ENCODE measurements around the gene CSTF2T.
"Not testable (repeated sequence)": the region's sequence is repeated elsewhere in the genome, so short reads cannot be mapped to it uniquely, and the experiment has no call there.

Gene CSTF2T

DNA sequence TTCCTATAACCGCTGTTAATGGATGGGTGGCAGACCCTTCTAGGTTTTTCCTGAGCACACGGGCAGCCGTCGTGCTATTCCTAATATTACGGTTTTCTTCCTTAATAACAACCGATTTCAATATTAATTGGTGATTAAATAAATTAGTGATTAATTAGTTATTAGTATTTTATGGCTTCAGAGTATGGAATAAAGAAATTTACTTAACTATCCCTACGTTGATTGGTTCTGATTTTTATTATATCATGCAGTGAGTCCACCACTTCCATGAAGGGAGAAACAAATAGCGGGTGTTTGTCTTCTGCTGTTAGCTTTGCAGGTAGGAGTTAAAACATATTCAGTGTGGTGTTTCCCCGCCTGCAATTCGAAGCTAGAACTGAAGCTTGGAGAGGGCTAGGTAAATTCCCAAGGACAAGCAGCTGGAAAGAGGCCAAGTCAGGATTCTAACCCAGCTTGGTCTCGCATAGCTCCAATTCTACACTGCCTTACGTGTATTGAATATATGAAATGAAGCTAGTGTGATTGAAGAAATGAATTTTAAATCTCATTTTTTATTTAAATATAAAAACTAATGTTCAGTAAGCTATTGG is 928 bp upstream of the CSTF2T start:
- in situ Hi-C loops (cut with HindIII; ENCODE audit: low pct_ligation_motif_present, low pct_unique_long_range_greater_than_20kb, low sequenced_read_pairs), result no loop called here
- DNase-seq, result peak; percentile 30

DNA sequence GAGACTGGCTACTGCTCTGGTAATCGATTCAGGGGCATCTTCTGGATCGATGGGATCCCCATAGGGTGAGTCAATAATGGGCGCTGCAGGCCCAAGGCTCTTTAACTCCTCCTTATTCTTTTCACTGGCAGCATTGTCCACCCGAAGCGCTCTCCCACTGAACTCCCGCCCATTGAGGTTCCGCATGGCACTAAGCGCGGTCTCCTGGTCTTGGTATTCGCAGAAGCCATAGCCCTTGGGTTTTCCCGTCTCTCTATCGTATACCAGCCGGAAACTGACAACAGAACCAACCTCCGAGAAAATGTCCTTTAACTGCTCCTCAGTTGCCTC is 285 bp downstream of the CSTF2T start:
- in situ Hi-C loops (cut with HindIII; ENCODE audit: low pct_ligation_motif_present, low pct_unique_long_range_greater_than_20kb, low sequenced_read_pairs), result no loop called here
- DNase-seq, result no peak

DNA sequence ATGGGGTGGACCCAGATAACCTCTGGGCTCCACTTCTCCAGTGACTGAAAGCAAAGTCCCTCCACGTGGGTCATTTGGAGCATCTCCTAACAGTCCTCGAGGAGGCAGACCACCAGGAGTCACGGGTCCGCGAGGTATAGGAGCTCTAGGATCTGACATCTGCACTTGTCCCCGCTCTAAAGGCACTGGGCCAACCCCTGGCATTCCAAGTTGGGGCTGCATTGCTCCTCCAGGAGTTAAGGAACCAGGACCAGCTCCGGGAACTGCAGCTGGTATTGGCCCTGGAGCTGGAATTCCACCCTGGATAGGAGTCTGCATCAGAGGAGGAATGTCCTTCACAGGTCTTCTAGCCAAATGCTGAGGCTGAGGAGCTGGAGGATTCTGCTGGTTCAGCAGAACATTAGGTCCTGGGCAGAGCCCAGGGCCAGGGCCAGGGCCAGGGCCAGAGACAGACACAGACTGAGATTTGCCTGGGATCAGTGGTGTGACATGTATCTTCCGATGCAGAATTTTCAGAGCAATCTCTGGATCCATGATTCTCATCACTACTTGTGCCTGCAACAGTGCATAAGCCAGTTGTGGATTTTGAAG is 827 bp downstream of the CSTF2T start:
- in situ Hi-C loops (cut with HindIII; ENCODE audit: low pct_ligation_motif_present, low pct_unique_long_range_greater_than_20kb, low sequenced_read_pairs), result no loop called here

DNA sequence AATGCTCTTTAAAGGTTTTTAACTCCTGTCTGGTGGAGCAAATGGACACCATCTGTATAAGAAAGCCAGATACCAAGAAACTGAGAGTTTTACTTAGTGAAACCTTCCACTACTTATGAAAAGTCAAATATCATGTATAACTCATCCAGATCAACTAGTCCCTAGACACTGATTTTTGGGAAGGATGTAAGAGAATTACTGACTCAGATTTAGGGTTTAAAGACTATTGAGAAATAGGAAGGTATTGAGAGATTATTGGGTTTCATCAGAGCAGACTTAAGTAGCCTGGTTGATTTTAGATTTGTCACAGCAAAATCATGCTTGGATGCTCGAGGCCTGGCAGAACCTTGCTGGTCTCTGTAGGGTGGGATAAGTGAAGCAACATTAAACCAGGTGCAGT is 3.1 kb downstream of the CSTF2T start:
- no peak for DNase-seq
- in situ Hi-C loops (cut with HindIII; ENCODE audit: low pct_ligation_motif_present, low pct_unique_long_range_greater_than_20kb, low sequenced_read_pairs), result no loop called here

More for the DNA sequence above, 827 bp downstream of the CSTF2T start:
- DNase-seq, result no peak

DNA sequence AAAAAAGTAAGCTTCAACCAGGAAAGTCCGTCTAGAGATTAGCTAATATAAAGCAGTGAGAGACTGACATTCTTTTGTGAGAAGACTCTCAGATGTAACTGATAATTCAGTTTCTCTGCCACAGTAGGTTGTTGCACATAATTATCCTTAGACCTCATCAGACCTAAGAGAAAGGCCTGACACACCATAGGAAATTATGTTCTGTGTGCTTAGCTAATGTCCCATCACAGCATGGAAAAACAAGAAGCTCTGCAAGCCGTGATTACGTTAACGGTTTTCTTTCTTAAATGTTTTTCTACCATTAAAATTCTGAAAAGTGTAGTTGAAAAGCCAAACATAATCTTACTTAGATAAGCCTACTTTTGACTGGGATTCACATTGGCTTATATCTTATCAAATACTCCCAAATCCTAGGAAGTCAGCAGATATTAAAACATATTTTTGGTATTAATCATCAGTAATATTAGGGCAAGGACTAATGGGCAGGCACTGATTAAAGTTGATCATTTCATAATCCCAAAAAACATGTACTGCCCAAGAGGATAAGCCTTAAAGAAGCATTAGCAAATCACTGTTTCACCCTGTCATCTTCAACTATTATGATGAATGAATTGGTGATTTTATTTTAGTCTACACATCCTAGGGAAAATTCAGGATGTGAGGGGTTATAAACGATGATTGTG is 5.2 kb downstream of the CSTF2T start:
- no peak for DNase-seq
- in situ Hi-C loops (cut with HindIII; ENCODE audit: low pct_ligation_motif_present, low pct_unique_long_range_greater_than_20kb, low sequenced_read_pairs), result no loop called here

DNA sequence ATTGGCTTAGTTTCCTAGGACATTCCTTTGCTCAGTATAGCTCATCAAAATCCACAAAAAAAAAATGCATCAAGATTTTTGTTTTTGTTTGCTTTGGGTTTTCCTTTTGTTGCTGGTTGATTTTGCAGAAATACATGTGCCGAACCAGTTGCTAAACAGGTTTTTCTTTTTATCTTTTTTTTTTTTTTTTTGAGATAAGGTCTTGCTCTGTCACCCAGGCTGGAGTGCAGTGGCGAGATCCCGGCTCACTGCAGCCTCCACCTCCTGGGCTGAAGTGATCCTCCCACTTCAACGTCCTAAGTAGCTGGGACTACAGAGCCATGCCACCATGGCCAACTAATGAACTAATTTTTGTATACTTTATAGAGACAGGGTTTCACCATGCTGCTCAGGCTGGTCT is 8.3 kb downstream of the CSTF2T start:
- in situ Hi-C loops (cut with HindIII; ENCODE audit: low pct_ligation_motif_present, low pct_unique_long_range_greater_than_20kb, low sequenced_read_pairs), result no loop called here
- DNase-seq, result no peak

DNA sequence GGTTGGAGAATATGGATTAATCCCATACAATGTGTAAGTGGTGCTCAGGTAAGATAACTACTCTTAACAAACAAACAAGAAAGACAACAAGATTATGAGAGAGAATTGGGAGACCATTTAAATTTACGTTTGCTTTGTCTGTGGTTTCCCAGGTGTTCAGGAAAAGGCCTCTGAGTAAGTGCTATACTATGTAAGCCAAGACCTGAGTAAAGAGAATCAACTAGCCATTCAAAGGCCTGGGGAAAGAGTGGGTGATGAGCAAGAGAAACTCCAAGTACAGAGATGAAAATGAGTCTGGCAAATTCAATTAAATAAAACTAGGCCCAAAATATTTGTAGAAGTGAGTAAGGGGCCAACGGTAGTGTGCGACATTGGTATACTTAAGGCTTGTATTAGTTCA is 9.9 kb downstream of the CSTF2T start:
- DNase-seq, result no peak
- in situ Hi-C loops (cut with HindIII; ENCODE audit: low pct_ligation_motif_present, low pct_unique_long_range_greater_than_20kb, low sequenced_read_pairs), result no loop called here

DNA sequence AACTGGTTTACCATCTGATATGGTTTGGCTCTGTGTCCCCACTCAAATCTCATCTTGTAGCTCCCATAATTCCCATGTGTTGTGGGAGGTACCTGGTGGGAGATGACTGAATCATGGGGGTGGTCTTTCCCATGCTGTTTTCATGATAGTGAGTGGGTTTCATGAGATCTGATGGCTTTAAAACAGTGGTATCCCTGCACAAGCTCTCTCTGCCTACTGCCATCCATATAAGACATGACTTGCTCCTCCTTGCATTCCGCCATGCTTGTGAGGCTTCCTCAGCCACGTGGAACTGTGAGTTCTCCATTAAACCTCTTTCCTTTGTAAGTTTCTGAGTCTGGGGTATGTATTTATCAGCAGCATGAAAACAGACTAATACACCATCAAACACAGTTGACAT is 10.6 kb downstream of the CSTF2T start:
- DNase-seq; in situ Hi-C loops (cut with HindIII; ENCODE audit: low pct_ligation_motif_present, low pct_unique_long_range_greater_than_20kb, low sequenced_read_pairs): not testable (repeated sequence)

DNA sequence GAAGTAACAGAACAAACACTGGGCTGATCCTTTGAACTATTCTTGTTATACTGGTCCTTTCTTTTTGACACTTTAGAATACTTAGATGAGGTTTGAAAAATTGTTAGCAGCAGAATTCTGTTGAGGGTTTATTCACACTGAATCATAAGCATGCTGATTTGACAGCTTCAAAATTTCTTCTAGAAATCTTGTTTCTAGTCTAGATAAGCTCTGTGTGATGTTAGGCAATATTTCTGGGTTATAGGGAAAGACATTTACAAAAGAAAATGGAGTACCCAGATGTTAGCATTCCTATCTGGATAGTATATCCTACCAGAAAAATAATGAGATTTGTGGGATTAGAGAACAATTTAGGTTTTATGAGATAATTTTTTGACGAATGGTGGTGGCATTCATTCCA is 12.1 kb downstream of the CSTF2T start:
- DNase-seq, result no peak
- in situ Hi-C loops (cut with HindIII; ENCODE audit: low pct_ligation_motif_present, low pct_unique_long_range_greater_than_20kb, low sequenced_read_pairs), result no loop called here

DNA sequence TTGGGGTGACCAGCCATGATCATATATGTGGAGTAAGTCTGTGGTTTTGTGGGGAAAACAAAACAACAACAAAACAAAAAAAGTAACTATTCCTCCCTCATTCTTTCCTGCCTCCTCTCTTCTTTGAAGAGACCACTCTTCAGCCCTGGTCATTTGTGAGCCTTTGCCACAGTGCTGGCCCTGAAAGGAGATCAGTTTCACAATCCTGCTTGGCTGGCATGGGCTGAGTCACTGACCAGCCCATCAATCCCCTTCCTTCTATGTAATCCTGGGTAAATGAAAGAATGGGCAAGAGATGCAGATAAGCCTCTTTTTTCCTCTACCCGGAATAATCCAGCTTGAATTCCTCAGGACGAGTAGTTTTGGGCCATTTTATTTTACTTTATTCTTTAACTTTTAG is 13.6 kb downstream of the CSTF2T start:
- in situ Hi-C loops (cut with HindIII; ENCODE audit: low pct_ligation_motif_present, low pct_unique_long_range_greater_than_20kb, low sequenced_read_pairs), result no loop called here
- DNase-seq, result no peak

DNA sequence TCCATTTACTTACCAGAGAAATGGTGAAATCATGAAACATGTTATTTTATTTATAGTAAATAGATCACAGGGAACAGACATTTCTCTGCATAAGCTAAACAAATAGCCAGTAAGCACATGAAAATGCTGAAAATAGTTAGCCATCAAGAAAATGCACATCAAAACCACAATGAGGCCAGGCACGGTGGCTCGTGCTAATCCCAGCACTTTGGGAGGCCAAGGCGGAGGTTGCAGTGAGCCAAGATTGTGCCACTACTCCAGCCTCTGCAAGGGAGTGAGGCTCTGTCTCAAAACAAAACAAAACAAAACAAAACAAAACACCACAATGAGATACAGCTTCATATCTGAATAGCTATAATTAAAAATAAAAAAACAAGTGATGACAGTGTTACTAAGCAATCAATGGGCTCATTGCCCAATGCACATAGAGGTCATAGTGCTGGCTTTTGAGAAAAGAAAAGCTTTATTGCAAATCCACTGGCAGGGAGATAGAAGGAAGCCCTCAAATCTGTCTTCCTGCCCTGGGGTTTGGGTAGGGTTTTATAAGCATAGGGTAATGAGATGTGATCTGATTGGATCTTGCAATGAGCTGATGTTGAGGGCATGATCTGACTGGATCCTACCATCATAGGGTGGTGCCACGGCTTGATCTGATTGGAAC is 16.2 kb downstream of the CSTF2T start:
- DNase-seq, result no peak
- in situ Hi-C loops (cut with HindIII; ENCODE audit: low pct_ligation_motif_present, low pct_unique_long_range_greater_than_20kb, low sequenced_read_pairs), result no loop called here

DNA sequence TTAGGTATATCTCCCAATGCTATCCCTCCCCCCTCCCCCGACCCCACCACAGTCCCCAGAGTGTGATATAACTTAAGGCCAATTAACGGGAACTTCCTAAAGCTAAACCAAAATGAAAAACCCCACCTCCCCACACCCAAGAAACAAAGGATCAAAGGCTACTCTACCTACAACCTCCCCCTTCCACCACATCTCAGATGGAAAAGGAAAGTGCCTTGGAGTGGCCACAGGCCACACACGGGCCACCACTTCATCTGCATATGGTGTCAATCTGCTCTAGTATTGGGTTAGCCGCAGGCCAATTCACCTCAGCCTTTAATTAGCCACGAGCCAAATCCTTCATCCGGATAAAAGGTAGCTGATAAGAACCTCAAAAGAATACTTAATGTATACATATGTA is 19.6 kb downstream of the CSTF2T start:
- in situ Hi-C loops (cut with HindIII; ENCODE audit: low pct_ligation_motif_present, low pct_unique_long_range_greater_than_20kb, low sequenced_read_pairs), result no loop called here
- no peak for DNase-seq

DNA sequence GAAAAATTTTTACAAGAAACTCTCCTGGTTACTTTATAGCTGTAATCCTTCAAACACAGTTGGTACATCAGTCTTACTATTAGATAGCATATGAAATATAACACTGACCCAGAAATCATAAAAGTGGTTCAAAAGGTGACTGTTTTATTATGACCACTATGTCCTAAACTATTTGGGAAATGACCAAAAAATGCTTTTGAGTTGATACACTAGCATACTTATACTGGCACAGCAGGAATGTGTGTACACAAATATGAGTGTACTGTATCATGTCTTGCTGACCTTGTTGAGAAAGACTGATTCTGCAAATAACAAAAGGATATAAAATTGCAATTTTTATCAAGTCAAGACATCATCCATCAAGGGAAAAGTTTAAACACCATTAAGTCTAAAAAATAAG is 24.3 kb downstream of the CSTF2T start:
- DNase-seq, result no peak

DNA sequence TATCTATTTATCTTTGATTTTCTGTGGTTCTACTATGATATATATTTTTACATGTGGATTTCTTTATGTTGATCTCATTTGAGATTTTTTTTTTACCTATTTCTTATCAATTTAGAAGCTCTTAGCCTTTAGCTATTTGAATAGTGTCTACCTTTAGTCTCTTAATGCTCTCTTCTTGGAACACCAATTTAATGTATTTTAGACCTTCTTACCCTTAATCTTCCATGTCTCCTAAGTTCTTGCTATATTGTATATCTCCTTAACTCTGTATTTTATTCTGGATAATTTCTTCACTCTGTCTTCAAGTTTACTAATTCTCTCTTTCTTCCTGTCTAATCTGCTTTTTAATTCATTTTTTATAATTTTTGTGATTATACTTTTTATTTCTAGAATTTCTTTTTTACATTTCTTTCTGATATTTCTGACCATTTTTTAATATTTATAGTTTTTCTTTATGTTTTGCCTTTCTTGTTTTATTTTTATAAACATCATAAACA is 27.3 kb downstream of the CSTF2T start:
- in situ Hi-C loops (cut with HindIII; ENCODE audit: low pct_ligation_motif_present, low pct_unique_long_range_greater_than_20kb, low sequenced_read_pairs), result no loop called here
- DNase-seq, result no peak

More for the DNA sequence above, 24.3 kb downstream of the CSTF2T start:
- in situ Hi-C loops (cut with HindIII; ENCODE audit: low pct_ligation_motif_present, low pct_unique_long_range_greater_than_20kb, low sequenced_read_pairs), result no loop called here

DNA sequence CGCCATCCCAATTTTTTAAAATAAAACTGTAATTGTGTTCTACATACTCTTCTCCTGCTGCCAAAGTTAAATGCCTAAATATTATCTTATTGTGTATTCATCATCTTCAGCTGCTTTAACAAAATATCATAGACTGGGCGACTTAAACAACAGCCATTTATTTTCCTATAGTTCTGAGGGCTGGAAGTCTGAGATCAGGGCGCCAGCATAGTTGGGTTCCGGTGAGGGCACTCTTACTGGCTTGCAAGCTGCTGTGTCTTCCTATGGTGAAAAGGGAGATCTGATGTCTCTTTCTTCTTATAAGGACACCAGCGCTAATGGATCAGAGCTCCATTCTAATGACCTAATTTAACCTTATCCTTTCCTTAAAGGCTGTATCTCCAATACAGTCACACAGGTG is 30.4 kb downstream of the CSTF2T start:
- no peak for DNase-seq
- in situ Hi-C loops (cut with HindIII; ENCODE audit: low pct_ligation_motif_present, low pct_unique_long_range_greater_than_20kb, low sequenced_read_pairs), result no loop called here

DNA sequence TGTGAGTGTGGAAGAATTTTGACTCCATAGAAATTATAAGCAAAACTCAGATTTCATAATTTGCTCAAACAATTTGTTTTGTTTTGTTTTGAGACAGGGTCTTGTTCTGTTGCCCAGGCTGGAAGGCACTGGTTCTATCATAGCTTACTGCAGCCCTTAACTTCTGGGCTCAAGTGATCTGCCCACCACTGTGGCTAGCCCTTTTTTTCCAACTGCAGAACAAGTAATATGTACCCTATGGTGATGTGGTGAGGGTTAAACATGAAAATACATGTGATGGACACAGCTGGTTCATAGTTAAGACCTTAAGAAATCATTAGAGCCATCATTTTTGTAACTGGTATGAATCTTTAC is 31.1 kb downstream of the CSTF2T start:
- DNase-seq, result no peak
- in situ Hi-C loops (cut with HindIII; ENCODE audit: low pct_ligation_motif_present, low pct_unique_long_range_greater_than_20kb, low sequenced_read_pairs), result no loop called here

DNA sequence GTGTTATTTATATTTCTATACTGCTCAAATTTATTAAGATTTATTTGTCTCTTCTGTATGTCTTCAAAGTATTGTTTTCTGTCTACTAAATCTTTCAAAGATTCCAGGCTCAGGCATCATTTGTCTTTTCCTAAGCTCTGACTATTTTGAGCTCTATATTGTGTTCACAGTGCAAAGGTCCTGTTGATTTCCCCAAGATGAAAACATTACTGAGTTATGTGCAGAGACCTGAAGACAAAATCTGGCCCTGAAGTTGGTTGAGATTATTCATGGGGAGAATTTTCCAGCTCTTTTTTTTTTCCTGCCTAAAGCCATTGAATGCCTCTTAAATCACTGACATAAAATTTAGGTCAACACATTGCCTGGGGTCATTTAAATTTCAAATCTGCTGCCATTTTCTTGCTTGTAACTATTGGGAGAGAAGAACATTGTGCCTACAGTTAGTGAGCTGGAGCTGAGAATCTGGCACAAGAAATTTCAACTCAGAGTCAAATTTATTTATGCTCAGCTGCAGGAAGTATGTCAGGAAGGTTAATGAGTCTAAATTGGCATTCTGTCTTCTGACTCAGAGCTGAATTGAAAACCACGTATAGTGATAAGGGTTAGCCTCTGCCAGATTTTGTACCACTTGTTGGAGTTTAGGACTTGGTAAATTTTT is 31.6 kb downstream of the CSTF2T start:
- no peak for DNase-seq

DNA sequence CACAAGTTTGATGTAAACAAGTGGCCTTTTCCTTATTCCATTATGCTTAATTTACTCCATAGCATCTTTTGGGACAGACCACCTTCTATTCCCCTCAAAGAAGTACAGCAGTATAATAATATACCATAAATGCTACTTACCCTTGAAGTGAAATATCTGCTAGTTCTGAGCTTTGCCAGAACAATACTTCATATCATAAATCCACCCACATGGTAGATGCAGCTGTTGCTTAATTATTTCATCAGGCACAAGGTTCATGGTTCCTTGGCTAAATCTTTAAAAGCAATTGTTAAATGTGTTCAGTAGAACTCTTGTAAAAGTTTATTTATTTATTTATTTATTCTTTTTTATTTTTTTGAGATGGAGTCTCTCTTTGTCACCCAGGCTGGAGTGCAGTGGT is 32.9 kb downstream of the CSTF2T start:
- in situ Hi-C loops (cut with HindIII; ENCODE audit: low pct_ligation_motif_present, low pct_unique_long_range_greater_than_20kb, low sequenced_read_pairs), result no loop called here

More for the DNA sequence above, 31.6 kb downstream of the CSTF2T start:
- in situ Hi-C loops (cut with HindIII; ENCODE audit: low pct_ligation_motif_present, low pct_unique_long_range_greater_than_20kb, low sequenced_read_pairs), result no loop called here

DNA sequence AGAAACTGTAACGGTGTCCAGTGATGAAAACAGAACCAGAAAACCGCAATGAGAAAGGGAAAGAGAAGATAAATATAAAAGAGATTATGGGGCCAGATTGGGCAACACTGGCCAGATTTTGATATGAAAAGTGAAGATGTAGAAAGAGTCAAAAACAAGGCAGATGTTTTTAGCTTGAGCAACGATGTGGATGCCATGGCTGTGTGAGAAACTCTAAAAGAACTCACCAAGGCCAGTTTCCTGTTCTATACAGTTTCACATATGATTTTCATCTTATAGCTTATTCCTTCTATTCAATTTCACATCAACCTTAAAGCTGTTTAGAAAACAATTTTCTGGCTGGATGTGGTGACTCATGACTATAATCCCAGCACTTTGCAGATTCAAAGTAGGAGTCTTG is 36.3 kb downstream of the CSTF2T start:
- in situ Hi-C loops (cut with HindIII; ENCODE audit: low pct_ligation_motif_present, low pct_unique_long_range_greater_than_20kb, low sequenced_read_pairs), result no loop called here
- no peak for DNase-seq

More for the DNA sequence above, 32.9 kb downstream of the CSTF2T start:
- DNase-seq, result no peak

All from ACHN (cell line).